IPS-11a (cell line): ENCODE data around the gene SFT2D3.

Experiments
- H3K4me3 ChIP-seq: one replicate; pipeline ENCODE4 v1.5.1; 2013; ENCODE audit warnings: low read depth, low read length, control low read depth

SFT2D3 gene

GRCh38 chr2:127681288-127681804 lies 20.0 kb upstream of the SFT2D3 start:
- no peak overlapping the region for H3K4me3 ChIP-seq

- no peak overlapping the region for H3K4me3 ChIP-seq
Measured at GRCh38 chr2:127681976-127682857, 19.1 kb upstream of the SFT2D3 start.

- no peak overlapping the region for H3K4me3 ChIP-seq
Measured at GRCh38 chr2:127683056-127683455, 18.2 kb upstream of the SFT2D3 start.

GRCh38 chr2:127683757-127684156 lies 17.5 kb upstream of the SFT2D3 start:
- no peak overlapping the region for H3K4me3 ChIP-seq

GRCh38 chr2:127685410-127686080 lies 15.8 kb upstream of the SFT2D3 start:
- no peak overlapping the region for H3K4me3 ChIP-seq

- H3K4me3 ChIP-seq = no peak overlapping the region
Measured at GRCh38 chr2:127688405-127688804, 12.9 kb upstream of the SFT2D3 start.

- H3K4me3 ChIP-seq = no peak overlapping the region
Measured at GRCh38 chr2:127690696-127691095, 10.6 kb upstream of the SFT2D3 start.

- no peak overlapping the region for H3K4me3 ChIP-seq
Measured at GRCh38 chr2:127694986-127695385, 6.3 kb upstream of the SFT2D3 start.

GRCh38 chr2:127695491-127696472 lies 5.5 kb upstream of the SFT2D3 start:
- H3K4me3 ChIP-seq = no peak overlapping the region

GRCh38 chr2:127697482-127698180 lies 3.7 kb upstream of the SFT2D3 start:
- H3K4me3 ChIP-seq = no peak overlapping the region

- H3K4me3 ChIP-seq = no peak overlapping the region
Measured at GRCh38 chr2:127698553-127699355, 2.5 kb upstream of the SFT2D3 start.

GRCh38 chr2:127700527-127701192 lies 637 bp upstream of the SFT2D3 start:
- H3K4me3 ChIP-seq = peak overlapping the region; percentile 71

- H3K4me3 ChIP-seq = peak overlapping the region; percentile 71
Measured at GRCh38 chr2:127701651-127702394, 526 bp downstream of the SFT2D3 start.

- H3K4me3 ChIP-seq = peak overlapping the region; percentile 71
Measured at GRCh38 chr2:127702395-127703009, 1.2 kb downstream of the SFT2D3 start.

- no peak overlapping the region for H3K4me3 ChIP-seq
Measured at GRCh38 chr2:127703282-127703681, 2.0 kb downstream of the SFT2D3 start.

- H3K4me3 ChIP-seq = no peak overlapping the region
Measured at GRCh38 chr2:127704641-127705390, 3.5 kb downstream of the SFT2D3 start.
